ENCODE measurements around the gene PKD1L1.

DNA sequence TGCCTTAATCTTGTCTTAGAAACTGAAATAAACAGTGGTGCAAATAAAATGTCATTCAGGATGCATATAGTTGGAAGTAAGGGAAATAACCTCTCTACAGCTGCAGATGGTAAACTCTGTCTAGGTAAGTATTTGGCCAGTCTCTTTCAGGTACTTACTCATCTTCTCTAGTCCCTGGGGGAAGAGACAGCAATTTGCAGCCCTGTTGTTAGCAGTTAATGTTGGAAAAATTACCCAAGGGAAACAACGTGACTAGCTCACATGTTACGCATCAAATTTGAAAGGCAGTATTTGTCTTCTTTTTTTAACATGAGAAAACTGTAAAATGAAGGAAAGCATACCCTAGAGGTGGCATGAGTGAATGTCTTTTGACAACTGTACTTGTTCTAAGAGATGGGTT lies 34.3 kb upstream of the PKD1L1 start:
- TF ChIP-seq CTCF (IDR thresholded peaks at IDR 0.05) (peak in 1 of 4 experiments; percentile 7), POLR2AphosphoS5 (IDR thresholded peaks at IDR 0.05) (no peak), POLR2A (IDR thresholded peaks at IDR 0.05) (no peak)

Measured in prostate gland (tissue), 2 donors.